ENCODE measurements around the gene CLEC7A. TPM values are rescaled to one million over a fixed set of nuclear protein-coding genes. Genes with fewer than 3 reads are reported as not detected.
A peak's percentile ranks its signal among the peaks of the same experiment; 100 is the strongest.

The CLEC7A gene
- total and polyA plus RNA-seq, 4 donors: 2.8 to 7.0 (median 3.8) TPM

DNA sequence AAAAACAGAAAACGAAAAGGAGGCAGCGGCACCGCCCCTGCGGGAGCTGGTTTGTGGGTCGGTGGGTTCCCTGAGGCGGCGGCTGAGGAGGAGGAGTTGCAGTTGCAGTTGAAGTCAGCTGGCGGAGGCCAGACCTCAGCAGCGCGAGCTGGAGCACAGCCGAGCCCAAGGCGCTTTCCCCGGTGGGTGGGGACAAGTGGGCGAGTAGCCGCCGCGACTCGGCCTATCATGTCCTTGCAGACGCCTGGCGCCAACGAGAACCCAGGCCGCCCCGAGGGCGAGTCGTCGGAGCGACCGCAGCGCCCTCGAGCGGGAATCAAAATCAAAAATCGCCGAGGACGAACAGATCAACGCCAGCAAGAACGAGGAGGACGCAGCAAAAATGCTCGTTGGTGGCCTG is 18.5 kb downstream of the CLEC7A start:
- no peaks in the 10 kb centered on the region for H3K9me3 ChIP-seq (ENCODE audit: control insufficient read depth in 4 of 4, low read length in 3 of 4)
- no peak for DNase-seq (ENCODE audit: low spot score)
- H3K27me3 ChIP-seq (ENCODE audit: control insufficient read depth in 4 of 4, insufficient read depth in 4 of 4, low read length in 3 of 4): no peaks in the 10 kb centered on the region
- TF ChIP-seq EGR1 (IDR thresholded peaks at IDR 0.05; ENCODE audit: low read depth in 2 of 2): no peak
- TF ChIP-seq RAD21 (IDR thresholded peaks at IDR 0.05): no peak
- no peak for TF ChIP-seq NR2F2 (IDR thresholded peaks at IDR 0.05)
- TF ChIP-seq, protein P1, sequence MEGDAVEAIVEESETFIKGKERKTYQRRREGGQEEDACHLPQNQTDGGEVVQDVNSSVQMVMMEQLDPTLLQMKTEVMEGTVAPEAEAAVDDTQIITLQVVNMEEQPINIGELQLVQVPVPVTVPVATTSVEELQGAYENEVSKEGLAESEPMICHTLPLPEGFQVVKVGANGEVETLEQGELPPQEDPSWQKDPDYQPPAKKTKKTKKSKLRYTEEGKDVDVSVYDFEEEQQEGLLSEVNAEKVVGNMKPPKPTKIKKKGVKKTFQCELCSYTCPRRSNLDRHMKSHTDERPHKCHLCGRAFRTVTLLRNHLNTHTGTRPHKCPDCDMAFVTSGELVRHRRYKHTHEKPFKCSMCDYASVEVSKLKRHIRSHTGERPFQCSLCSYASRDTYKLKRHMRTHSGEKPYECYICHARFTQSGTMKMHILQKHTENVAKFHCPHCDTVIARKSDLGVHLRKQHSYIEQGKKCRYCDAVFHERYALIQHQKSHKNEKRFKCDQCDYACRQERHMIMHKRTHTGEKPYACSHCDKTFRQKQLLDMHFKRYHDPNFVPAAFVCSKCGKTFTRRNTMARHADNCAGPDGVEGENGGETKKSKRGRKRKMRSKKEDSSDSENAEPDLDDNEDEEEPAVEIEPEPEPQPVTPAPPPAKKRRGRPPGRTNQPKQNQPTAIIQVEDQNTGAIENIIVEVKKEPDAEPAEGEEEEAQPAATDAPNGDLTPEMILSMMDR (IDR thresholded peaks at IDR 0.05; ENCODE audit: low read depth, low read length, missing input control): no peak
- TF ChIP-seq SP1 (IDR thresholded peaks at IDR 0.05): no peak
- 83% methylated on average over 38 of the region's 38 CpGs for WGBS
- no peak overlapping the region for H3K9ac ChIP-seq (ENCODE audit: low read depth in 1 of 2, low read length in 2 of 2)
- no peaks in the 10 kb centered on the region for H3K4me1 ChIP-seq (ENCODE audit: control insufficient read depth in 4 of 4, insufficient read depth in 4 of 4, low read length in 3 of 4)
- no peak overlapping the region for H3K27ac ChIP-seq (ENCODE audit: low read depth in 1 of 2, low read length in 2 of 2)
- no peaks in the 10 kb centered on the region for H3K36me3 ChIP-seq (ENCODE audit: control insufficient read depth in 4 of 4, insufficient read depth in 3 of 4, low read depth in 1 of 4, low read length in 3 of 4)
- no peak overlapping the region for H3K4me3 ChIP-seq (ENCODE audit: low read depth in 1 of 3, low read length in 3 of 3)

DNA sequence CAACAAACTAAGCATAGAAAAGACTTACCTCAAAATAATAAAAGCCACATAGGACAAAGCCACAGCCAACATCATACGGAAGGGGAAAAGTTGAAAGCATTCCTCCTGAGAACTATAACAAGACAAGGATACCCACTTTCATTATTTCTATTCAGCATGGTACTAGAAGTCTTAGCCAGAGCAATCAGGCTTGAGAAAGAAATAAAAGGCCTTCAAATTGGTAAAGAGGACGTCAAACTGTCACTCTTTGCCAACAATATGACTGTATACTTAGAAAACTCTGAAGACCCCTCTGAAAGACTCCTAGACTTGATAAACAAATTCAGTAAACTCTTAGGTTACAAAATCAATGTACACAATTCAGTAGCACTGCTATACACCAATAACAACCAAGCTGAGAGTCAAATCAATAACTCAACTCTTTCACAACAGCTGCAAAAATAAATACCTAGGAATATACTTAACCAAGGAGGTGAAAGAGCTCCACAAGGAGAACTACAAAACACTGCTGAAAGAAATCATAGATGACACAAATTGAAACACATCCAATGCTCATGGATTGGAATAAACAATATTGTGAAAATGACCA is 19.6 kb downstream of the CLEC7A start:
- H3K4me3 ChIP-seq (ENCODE audit: low read depth in 1 of 3, low read length in 3 of 3): no peak overlapping the region
- TF ChIP-seq, protein P1 (IDR thresholded peaks at IDR 0.05; ENCODE audit: low read depth, low read length, missing input control): no peak
- TF ChIP-seq HNF4A (conservative IDR thresholded peaks at IDR 0.05) (peak; percentile 21), RXRA (IDR thresholded peaks at IDR 0.05) (peak in 1 of 2 donors; percentile 27)
- TF ChIP-seq, protein P2, sequence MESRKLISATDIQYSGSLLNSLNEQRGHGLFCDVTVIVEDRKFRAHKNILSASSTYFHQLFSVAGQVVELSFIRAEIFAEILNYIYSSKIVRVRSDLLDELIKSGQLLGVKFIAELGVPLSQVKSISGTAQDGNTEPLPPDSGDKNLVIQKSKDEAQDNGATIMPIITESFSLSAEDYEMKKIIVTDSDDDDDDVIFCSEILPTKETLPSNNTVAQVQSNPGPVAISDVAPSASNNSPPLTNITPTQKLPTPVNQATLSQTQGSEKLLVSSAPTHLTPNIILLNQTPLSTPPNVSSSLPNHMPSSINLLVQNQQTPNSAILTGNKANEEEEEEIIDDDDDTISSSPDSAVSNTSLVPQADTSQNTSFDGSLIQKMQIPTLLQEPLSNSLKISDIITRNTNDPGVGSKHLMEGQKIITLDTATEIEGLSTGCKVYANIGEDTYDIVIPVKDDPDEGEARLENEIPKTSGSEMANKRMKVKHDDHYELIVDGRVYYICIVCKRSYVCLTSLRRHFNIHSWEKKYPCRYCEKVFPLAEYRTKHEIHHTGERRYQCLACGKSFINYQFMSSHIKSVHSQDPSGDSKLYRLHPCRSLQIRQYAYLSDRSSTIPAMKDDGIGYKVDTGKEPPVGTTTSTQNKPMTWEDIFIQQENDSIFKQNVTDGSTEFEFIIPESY (IDR thresholded peaks at IDR 0.05): no peak
- H3K36me3 ChIP-seq (ENCODE audit: control insufficient read depth in 4 of 4, insufficient read depth in 3 of 4, low read depth in 1 of 4, low read length in 3 of 4): no peaks in the 10 kb centered on the region
- no peaks in the 10 kb centered on the region for H3K9me3 ChIP-seq (ENCODE audit: control insufficient read depth in 4 of 4, low read length in 3 of 4)
- WGBS: 37% methylated on average over 2 of the region's 2 CpGs
- no peaks in the 10 kb centered on the region for H3K27me3 ChIP-seq (ENCODE audit: control insufficient read depth in 4 of 4, insufficient read depth in 4 of 4, low read length in 3 of 4)
- H3K27ac ChIP-seq (ENCODE audit: low read depth in 1 of 2, low read length in 2 of 2): no peak overlapping the region
- DNase-seq (ENCODE audit: low spot score): no peak
- H3K4me1 ChIP-seq (ENCODE audit: control insufficient read depth in 4 of 4, insufficient read depth in 4 of 4, low read length in 3 of 4): no peaks in the 10 kb centered on the region
- H3K9ac ChIP-seq (ENCODE audit: low read depth in 1 of 2, low read length in 2 of 2): no peak overlapping the region

DNA sequence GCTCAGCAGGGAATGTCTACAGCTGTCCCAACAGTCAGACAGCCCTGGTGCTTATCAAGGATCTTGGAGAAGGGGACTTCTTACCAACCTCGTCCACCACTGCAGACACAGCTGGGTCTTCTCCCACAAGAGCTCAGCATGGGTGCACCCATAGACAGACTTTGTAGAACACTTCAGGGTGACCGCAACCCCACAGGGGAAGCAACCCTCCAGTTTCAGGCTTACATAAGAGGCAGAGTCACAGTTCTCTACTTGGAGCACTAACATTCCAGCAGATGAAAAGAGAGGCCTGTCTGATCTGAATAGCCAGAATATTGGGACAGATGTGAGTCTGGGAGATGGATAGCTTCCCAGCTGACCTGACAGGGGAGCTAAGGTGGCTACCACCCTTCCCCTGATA is 27.7 kb downstream of the CLEC7A start:
- Histone ChIP-seq H3K36me3 (ENCODE audit: control insufficient read depth in 4 of 4, insufficient read depth in 3 of 4, low read depth in 1 of 4, low read length in 3 of 4) (no peaks in the 10 kb centered on the region), H3K27me3 (ENCODE audit: control insufficient read depth in 4 of 4, insufficient read depth in 4 of 4, low read length in 3 of 4) (no peaks in the 10 kb centered on the region), H3K9ac (ENCODE audit: low read depth in 1 of 2, low read length in 2 of 2) (no peak overlapping the region), H3K4me3 (ENCODE audit: low read depth in 1 of 3, low read length in 3 of 3) (no peak overlapping the region), H3K27ac (ENCODE audit: low read depth in 1 of 2, low read length in 2 of 2) (no peak overlapping the region), H3K9me3 (ENCODE audit: control insufficient read depth in 4 of 4, low read length in 3 of 4) (no peaks in the 10 kb centered on the region), H3K4me1 (ENCODE audit: control insufficient read depth in 4 of 4, insufficient read depth in 4 of 4, low read length in 3 of 4) (no peaks in the 10 kb centered on the region)
- TF ChIP-seq RAD21 (IDR thresholded peaks at IDR 0.05) (no peak), NR2F2 (IDR thresholded peaks at IDR 0.05) (no peak), RXRA (IDR thresholded peaks at IDR 0.05) (no peak), HNF4G (IDR thresholded peaks at IDR 0.05) (no peak), EGR1 (IDR thresholded peaks at IDR 0.05; ENCODE audit: low read depth in 2 of 2) (no peak), YY1 (IDR thresholded peaks at IDR 0.05) (no peak), SP1 (IDR thresholded peaks at IDR 0.05) (no peak), JUND (IDR thresholded peaks at IDR 0.05) (no peak), HNF4A (conservative IDR thresholded peaks at IDR 0.05) (no peak)
- TF ChIP-seq, protein P3, sequence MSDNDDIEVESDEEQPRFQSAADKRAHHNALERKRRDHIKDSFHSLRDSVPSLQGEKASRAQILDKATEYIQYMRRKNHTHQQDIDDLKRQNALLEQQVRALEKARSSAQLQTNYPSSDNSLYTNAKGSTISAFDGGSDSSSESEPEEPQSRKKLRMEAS (IDR thresholded peaks at IDR 0.05): no peak
- TF ChIP-seq, protein P1 (IDR thresholded peaks at IDR 0.05; ENCODE audit: low read depth, low read length, missing input control): no peak
- TF ChIP-seq, protein P2 (IDR thresholded peaks at IDR 0.05): no peak
- TF ChIP-seq, protein P4, sequence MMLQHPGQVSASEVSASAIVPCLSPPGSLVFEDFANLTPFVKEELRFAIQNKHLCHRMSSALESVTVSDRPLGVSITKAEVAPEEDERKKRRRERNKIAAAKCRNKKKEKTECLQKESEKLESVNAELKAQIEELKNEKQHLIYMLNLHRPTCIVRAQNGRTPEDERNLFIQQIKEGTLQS (IDR thresholded peaks at IDR 0.05): no peak
- WGBS: 46% methylated on average over 2 of the region's 2 CpGs
- no peak for DNase-seq (ENCODE audit: low spot score)
